Mesenchymal stem cell (in vitro differentiated cells and primary cell): ENCODE data around the gene CAMKMT.

ENCODE experiments used
- DNase-seq: peaks from one replicate; pipeline ENCODE4 v3.0.0-alpha.2; 2013
- H2AFZ ChIP-seq: one replicate; pipeline ENCODE4 v1.6.1; 2013; ENCODE audit warnings: low read depth, mild to moderate bottlenecking, control low read depth, inconsistent platforms, low read length, moderate library complexity
- H2AK5ac ChIP-seq: 2 replicates; pipeline ENCODE4 v1.6.1; 2013; ENCODE audit warnings: low read length, moderate library complexity, mild to moderate bottlenecking, inconsistent platforms; ENCODE audit not compliant: severe bottlenecking
- H2BK120ac ChIP-seq: one replicate; pipeline ENCODE4 v1.6.1; 2013; ENCODE audit warnings: low read depth, mild to moderate bottlenecking, inconsistent platforms, low read length, moderate library complexity
- H2BK12ac ChIP-seq, 2 experiments: one replicate each; pipeline ENCODE4 v1.6.1; 2013; ENCODE audit warnings: inconsistent platforms in 2 of 2, low read length in 2 of 2, mild to moderate bottlenecking in 2 of 2, moderate library complexity in 2 of 2, control low read depth in 1 of 2
- H2BK15ac ChIP-seq: one replicate; pipeline ENCODE4 v1.6.1; 2013; ENCODE audit warnings: mild to moderate bottlenecking, low read depth, inconsistent platforms; ENCODE audit not compliant: poor library complexity, severe bottlenecking
- H2BK5ac ChIP-seq: 2 replicates; pipeline ENCODE4 v1.6.1; 2013; ENCODE audit warnings: low read depth, mild to moderate bottlenecking, low read length, control low read depth, inconsistent platforms; ENCODE audit not compliant: poor library complexity, severe bottlenecking
- H3K14ac ChIP-seq, 2 experiments: one replicate each; pipeline ENCODE4 v1.6.1; 2013; ENCODE audit warnings: inconsistent platforms in 2 of 2, low read length in 2 of 2, control low read depth in 1 of 2, mild to moderate bottlenecking in 1 of 2, moderate library complexity in 1 of 2
- H3K18ac ChIP-seq, 2 experiments: one replicate each; pipeline ENCODE4 v1.6.1; 2013; ENCODE audit warnings: inconsistent platforms in 2 of 2, low read length in 2 of 2, control low read depth in 1 of 2, low read depth in 1 of 2, mild to moderate bottlenecking in 1 of 2
- H3K23ac ChIP-seq, 2 experiments: one replicate each; pipeline ENCODE4 v1.6.1; 2013; ENCODE audit warnings: inconsistent platforms in 2 of 2, low read length in 2 of 2, mild to moderate bottlenecking in 2 of 2, moderate library complexity in 2 of 2, control low read depth in 1 of 2
- H3K27ac ChIP-seq: 2 replicates; pipeline ENCODE4 v1.5.1; 2013; ENCODE audit warnings: mild to moderate bottlenecking, moderate library complexity, low read length, control low read depth, inconsistent platforms; ENCODE audit not compliant: poor library complexity, severe bottlenecking
- H3K27me3 ChIP-seq, 2 experiments: 2 replicates each; pipeline versions ENCODE4 v1.6.1 to v1.7.0; 2013; ENCODE audit warnings: low read length in 2 of 2, mild to moderate bottlenecking in 2 of 2, moderate library complexity in 2 of 2, control low read depth in 1 of 2, inconsistent platforms in 1 of 2; ENCODE audit not compliant: control insufficient read depth in 1 of 2, insufficient read depth in 1 of 2
- H3K36me3 ChIP-seq, 2 experiments: 2 replicates each; pipeline versions ENCODE4 v1.6.1 to v1.7.0; 2013; ENCODE audit warnings: low read length in 2 of 2, control low read depth in 1 of 2, inconsistent platforms in 1 of 2, low read depth in 1 of 2, mild to moderate bottlenecking in 1 of 2; ENCODE audit not compliant: insufficient read depth in 2 of 2, control insufficient read depth in 1 of 2
- H3K4ac ChIP-seq, 2 experiments: one replicate each; pipeline ENCODE4 v1.6.1; 2013; ENCODE audit warnings: inconsistent platforms in 2 of 2, low read length in 2 of 2, mild to moderate bottlenecking in 2 of 2, moderate library complexity in 2 of 2, control low read depth in 1 of 2, low read depth in 1 of 2
- H3K4me1 ChIP-seq: 2 replicates; pipeline ENCODE4 v1.6.1; 2013; ENCODE audit warnings: low read depth, low read length, control low read depth; ENCODE audit not compliant: control insufficient read depth, insufficient read depth
- H3K4me2 ChIP-seq: 2 replicates; pipeline ENCODE4 v1.6.1; 2013; ENCODE audit warnings: low read length, mild to moderate bottlenecking, inconsistent platforms; ENCODE audit not compliant: poor library complexity, severe bottlenecking
- H3K4me3 ChIP-seq, 2 experiments: 2 replicates each; pipeline versions ENCODE4 v1.5.1 to v1.7.0; 2013; ENCODE audit warnings: low read length in 2 of 2, mild to moderate bottlenecking in 2 of 2, control low read depth in 1 of 2, low read depth in 1 of 2; ENCODE audit not compliant: insufficient read depth in 1 of 2
- H3K79me1 ChIP-seq: replicated peaks from 2 replicates; pipeline ENCODE4 v1.6.1; 2013; ENCODE audit warnings: mild to moderate bottlenecking, control low read depth, low read length, inconsistent platforms; ENCODE audit not compliant: poor library complexity, severe bottlenecking
- H3K9ac ChIP-seq: 2 replicates; pipeline ENCODE4 v1.7.0; 2013; ENCODE audit warnings: mild to moderate bottlenecking, low read length, moderate library complexity
- H3K9me3 ChIP-seq: 2 replicates; pipeline ENCODE4 v1.7.0; 2013; ENCODE audit warnings: mild to moderate bottlenecking, low read length; ENCODE audit not compliant: control insufficient read depth
- H4K8ac ChIP-seq: one replicate; pipeline ENCODE4 v1.6.1; 2013; ENCODE audit warnings: inconsistent platforms, mild to moderate bottlenecking, low read length, moderate library complexity
- H4K91ac ChIP-seq: one replicate; pipeline ENCODE4 v1.6.1; 2013; ENCODE audit warnings: mild to moderate bottlenecking, low read length, inconsistent platforms
- WGBS: methylation state at CpG from one replicate; pipeline ENCODE4 v1.1.7; 2013; ENCODE audit warnings: mixed read lengths; 5-methylcytosine and 5-hydroxymethylcytosine counted together

Gene CAMKMT

DNA sequence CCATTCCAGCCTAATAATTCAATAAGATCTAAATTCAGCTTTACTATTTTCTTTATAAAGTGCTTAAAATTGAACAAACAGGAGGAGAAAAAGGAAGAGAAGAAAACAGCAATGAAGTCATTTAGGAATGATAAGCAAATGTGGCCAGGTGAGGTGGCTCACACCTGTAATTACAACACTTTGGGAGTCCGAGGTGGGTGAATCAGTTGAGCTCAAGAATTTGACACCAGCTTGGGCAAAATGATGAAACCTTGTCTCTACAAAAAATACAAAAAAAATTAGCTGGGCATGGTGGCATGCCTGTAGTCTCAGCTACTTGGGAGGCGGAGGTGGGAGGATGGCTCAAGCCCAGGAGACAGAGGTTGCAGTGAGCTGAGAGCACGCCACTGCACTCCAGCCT is 129.0 kb downstream of the CAMKMT start:
- no peak overlapping the region for H3K23ac ChIP-seq
- no peaks in the 10 kb centered on the region for H3K36me3 ChIP-seq
- H3K4me3 ChIP-seq = no peak overlapping the region
- H2AFZ ChIP-seq = no peak overlapping the region
- H3K18ac ChIP-seq = no peak overlapping the region
- DNase-seq = no peak
- H2BK5ac ChIP-seq = no peak overlapping the region
- H2BK120ac ChIP-seq = no peak overlapping the region
- no peak overlapping the region for H4K91ac ChIP-seq
- no peaks in the 10 kb centered on the region for H3K27me3 ChIP-seq
- no peak overlapping the region for H2AK5ac ChIP-seq
- H3K27ac ChIP-seq = no peak overlapping the region
- H3K4me2 ChIP-seq = no peak overlapping the region
- H3K4ac ChIP-seq = no peak overlapping the region
- 100% methylated on average over 3 of the region's 3 CpGs for WGBS
- H3K14ac ChIP-seq = no peak overlapping the region
- H4K8ac ChIP-seq = no peak overlapping the region
- H2BK12ac ChIP-seq = no peak overlapping the region
- H3K4me1 ChIP-seq = no peaks in the 10 kb centered on the region
- no peak overlapping the region for H3K9ac ChIP-seq
- no peak overlapping the region for H2BK15ac ChIP-seq
- H3K9me3 ChIP-seq = no peaks in the 10 kb centered on the region
- no peaks in the 10 kb centered on the region for H3K79me1 ChIP-seq

- no peak overlapping the region for H3K14ac ChIP-seq
- no peaks in the 10 kb centered on the region for H3K27me3 ChIP-seq
- no peak overlapping the region for H4K8ac ChIP-seq
- no peak overlapping the region for H2AFZ ChIP-seq
- no peak overlapping the region for H3K27ac ChIP-seq
- H2BK12ac ChIP-seq = no peak overlapping the region
- H2BK15ac ChIP-seq = no peak overlapping the region
- no peak overlapping the region for H3K9ac ChIP-seq
- H3K9me3 ChIP-seq = no peaks in the 10 kb centered on the region
- H3K79me1 ChIP-seq = no peaks in the 10 kb centered on the region
- no peak overlapping the region for H3K4me3 ChIP-seq
- H2BK120ac ChIP-seq = no peak overlapping the region
- H3K23ac ChIP-seq = no peak overlapping the region
- H3K36me3 ChIP-seq = no peaks in the 10 kb centered on the region
- no peak overlapping the region for H3K4me2 ChIP-seq
- no peak overlapping the region for H3K18ac ChIP-seq
- no peak overlapping the region for H4K91ac ChIP-seq
- H2AK5ac ChIP-seq = no peak overlapping the region
- WGBS = 100% methylated on average over 1 of the region's 2 CpGs
- H3K4ac ChIP-seq = no peak overlapping the region
- no peak for DNase-seq
- H2BK5ac ChIP-seq = no peak overlapping the region
- H3K4me1 ChIP-seq = no peaks in the 10 kb centered on the region
Observed at GRCh38 chr2:44494006-44494405, 132.3 kb downstream of the CAMKMT start.

DNA sequence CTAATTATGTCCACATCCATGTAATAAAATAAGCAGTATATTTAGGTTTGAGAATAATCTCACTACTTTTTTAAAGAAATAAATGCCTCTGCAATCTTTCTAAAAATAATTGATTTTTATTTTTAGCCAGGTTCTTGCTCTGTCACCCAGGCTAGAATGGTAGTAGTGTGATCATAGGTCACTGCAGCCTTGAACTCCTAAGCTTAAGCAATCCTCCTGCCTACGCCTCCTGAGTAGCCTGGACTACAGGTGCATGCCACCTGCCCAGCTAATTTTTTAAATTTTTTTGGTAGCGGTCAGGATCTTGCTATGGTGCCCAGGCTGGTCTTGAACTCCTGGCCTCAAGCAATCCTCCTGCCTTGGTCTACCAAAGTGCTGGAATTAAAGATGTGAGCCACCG is 133.3 kb downstream of the CAMKMT start:
- H3K9me3 ChIP-seq = no peaks in the 10 kb centered on the region
- no peak overlapping the region for H3K4me3 ChIP-seq
- no peak overlapping the region for H3K4ac ChIP-seq
- H2AFZ ChIP-seq = no peak overlapping the region
- H3K4me1 ChIP-seq = no peaks in the 10 kb centered on the region
- no peak overlapping the region for H4K8ac ChIP-seq
- no peaks in the 10 kb centered on the region for H3K36me3 ChIP-seq
- no peak overlapping the region for H3K4me2 ChIP-seq
- 98% methylated on average over 3 of the region's 3 CpGs for WGBS
- no peaks in the 10 kb centered on the region for H3K79me1 ChIP-seq
- H2BK15ac ChIP-seq = no peak overlapping the region
- H3K27ac ChIP-seq = no peak overlapping the region
- no peaks in the 10 kb centered on the region for H3K27me3 ChIP-seq
- H2BK5ac ChIP-seq = no peak overlapping the region
- H3K18ac ChIP-seq = no peak overlapping the region
- no peak overlapping the region for H3K23ac ChIP-seq
- no peak overlapping the region for H3K9ac ChIP-seq
- DNase-seq = no peak
- H2AK5ac ChIP-seq = no peak overlapping the region
- H2BK12ac ChIP-seq = no peak overlapping the region
- no peak overlapping the region for H4K91ac ChIP-seq
- H3K14ac ChIP-seq = no peak overlapping the region
- H2BK120ac ChIP-seq = no peak overlapping the region

DNA sequence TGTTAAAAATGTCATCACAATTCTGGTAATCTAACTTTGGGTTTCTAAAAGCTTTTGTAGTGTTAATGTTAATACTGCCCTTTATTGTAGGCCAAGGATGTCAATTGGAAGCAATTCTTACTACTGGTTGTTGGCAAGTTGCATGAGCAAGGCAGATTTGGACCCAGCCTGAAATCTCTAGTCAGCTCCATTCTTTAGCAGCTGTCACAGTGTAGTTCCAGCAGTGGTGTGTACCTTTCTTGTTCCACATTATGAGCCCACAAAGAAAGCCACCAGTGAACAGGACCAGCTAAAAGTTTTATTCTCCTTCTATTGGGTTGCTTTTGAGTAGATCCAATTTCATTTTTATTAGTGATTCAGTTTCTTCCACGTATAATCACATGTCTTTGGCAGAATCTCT is 133.8 kb downstream of the CAMKMT start:
- Histone ChIP-seq H3K36me3 (no peaks in the 10 kb centered on the region), H3K4ac (no peak overlapping the region), H2AK5ac (no peak overlapping the region), H3K14ac (no peak overlapping the region), H2BK120ac (no peak overlapping the region), H3K4me1 (no peaks in the 10 kb centered on the region), H3K4me3 (no peak overlapping the region), H3K9ac (no peak overlapping the region), H3K4me2 (no peak overlapping the region), H2BK5ac (no peak overlapping the region), H3K18ac (no peak overlapping the region), H2AFZ (no peak overlapping the region), H3K79me1 (no peaks in the 10 kb centered on the region), H3K9me3 (no peaks in the 10 kb centered on the region), H4K91ac (no peak overlapping the region), H2BK15ac (no peak overlapping the region), H3K23ac (no peak overlapping the region), H3K27ac (no peak overlapping the region), H2BK12ac (no peak overlapping the region), H3K27me3 (no peaks in the 10 kb centered on the region), H4K8ac (no peak overlapping the region)
- WGBS = no CpG with 5 or more reads among the region's 1 CpG
- no peak for DNase-seq
